Embryonic facial prominence (tissue), 1 donor: ENCODE measurements around the gene MAP2K4.
"Not testable (repeated sequence)": the region's sequence is repeated elsewhere in the genome, so short reads cannot be mapped to it uniquely, and the experiment has no call there.

Source experiments
- DNase-seq: peaks from one replicate; pipeline ENCODE4 v3.0.0-alpha.2; 2016; ENCODE audit errors: extremely low spot score

MAP2K4 gene

DNA sequence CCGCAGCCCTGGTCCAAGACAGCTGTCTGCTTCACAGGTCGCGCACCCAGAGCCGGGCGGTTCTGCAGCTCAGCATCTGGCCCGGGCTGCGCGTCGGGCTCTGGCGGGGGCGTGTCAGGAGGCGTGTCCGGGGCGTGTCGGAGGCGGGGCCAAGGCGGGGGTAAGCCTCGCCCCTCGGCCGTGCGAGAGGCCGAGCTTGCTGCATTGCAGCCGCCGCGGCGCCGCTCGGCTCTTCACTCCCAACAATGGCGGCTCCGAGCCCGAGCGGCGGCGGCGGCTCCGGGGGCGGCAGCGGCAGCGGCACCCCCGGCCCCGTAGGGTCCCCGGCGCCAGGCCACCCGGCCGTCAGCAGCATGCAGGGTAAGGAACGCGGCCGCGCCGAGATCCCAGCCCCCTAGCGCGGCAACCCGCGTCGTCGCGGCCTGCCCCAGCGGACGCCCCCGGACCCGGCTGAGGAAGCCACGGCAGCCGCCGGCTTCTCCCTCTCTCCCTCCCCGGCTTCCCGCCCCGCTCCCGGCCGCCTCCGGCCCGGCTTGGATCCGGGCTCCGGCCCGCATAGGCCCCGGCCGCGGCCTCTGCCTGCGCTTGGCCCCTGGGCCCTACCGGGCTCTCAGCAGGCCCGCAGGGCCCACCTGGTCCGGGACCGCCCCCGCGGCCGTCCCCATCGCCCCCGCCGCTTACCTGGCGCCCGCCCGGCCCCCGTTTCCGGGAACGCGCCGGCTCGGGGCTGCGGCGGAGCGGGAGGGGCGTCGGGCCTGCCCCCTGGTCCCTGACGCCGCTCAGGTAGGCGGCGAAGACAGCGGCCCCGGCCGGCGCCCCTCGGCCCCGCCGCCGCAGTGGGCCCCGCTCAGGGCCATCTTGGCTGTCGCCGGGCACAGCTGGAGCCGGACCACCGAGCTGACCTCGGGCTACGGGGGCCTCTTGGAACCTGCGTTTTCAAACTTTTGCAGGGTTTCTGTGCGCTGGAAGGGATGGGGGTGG is at the start of gene MAP2K4:
TSS of gene MAP2K4 (plus strand) at position 236 of the 981 bp plus-strand sequence. CDS start at position 246, 10 bp downstream.
- DNase-seq = peak; percentile 75

GRCh38 chr17:11972741-11973140 is 47.9 kb upstream of the MAP2K4 start:
- not testable (repeated sequence) for DNase-seq

DNA sequence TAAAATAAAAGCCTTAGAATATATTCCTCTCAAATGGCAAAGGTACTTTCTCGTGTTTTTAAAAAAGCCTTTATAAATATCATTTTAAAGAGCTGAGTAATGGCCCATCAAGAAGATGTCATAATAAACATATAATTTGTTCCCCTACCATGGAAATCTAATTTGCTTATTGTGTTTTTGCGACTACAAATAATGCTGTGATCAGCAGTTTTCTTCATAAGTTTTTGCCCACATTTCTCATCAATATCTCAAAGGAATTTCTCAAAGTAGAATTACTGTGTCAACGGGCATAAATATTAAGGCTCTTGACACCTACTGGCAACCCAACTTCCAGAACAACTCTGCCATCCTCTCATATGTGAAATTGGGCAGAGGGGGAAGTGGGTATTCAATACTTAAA is 40.9 kb upstream of the MAP2K4 start:
- DNase-seq = no peak

GRCh38 chr17:11980813-11981212 is 39.9 kb upstream of the MAP2K4 start:
- DNase-seq = no peak

DNA sequence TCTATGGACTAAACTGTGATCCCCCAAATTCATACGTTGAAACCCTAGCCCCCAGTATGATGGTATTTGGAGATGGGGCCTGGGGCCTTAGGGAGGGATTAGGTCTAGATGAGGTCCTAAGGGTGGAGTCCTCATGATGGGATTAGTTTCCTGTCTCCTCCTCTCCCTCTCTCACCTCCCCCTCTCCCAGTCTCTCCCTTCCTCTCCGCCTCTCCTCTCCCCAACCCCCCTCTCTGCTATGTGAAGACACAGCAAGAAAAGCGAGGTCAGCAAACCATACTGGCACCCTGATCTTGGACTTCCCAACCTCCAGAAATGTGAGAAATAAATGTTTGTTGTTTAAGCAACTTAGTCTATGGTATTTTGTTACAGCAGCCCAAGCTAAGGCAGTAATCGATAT is 38.8 kb upstream of the MAP2K4 start:
- DNase-seq = no peak

GRCh38 chr17:11986179-11986941 is 34.3 kb upstream of the MAP2K4 start:
- no peak for DNase-seq

- DNase-seq = peak; percentile 36
Observed at GRCh38 chr17:11986942-11987329, 33.7 kb upstream of the MAP2K4 start.

DNA sequence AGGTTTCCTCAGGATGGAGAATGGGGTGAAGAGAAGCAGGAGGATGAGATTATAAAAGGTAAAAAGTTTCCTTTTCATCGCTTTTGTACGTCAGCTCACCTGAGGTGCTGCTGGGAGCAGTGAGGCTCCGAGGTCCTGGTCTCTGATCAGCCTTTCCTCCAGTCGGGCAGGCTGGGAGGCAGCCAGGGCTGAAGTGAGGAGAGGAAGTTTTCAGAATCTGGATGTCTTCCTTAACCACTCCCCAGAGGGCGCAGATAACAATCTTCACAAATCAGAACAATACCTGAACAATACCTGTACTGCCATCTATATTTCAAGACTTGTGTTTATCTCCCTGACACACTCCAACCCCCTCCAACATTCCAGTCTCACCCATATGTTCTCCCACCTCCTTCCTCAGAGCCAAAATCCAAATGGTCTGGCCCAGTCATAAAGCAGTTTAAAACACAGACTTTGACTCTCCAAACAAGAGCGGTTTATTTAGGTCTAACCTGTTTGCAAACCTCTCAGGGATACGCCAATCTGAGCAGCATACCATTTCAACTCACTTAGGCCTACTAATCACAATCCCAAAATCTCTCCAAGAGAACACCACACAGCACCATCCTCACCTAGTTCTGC is 30.2 kb upstream of the MAP2K4 start:
- no peak for DNase-seq

DNA sequence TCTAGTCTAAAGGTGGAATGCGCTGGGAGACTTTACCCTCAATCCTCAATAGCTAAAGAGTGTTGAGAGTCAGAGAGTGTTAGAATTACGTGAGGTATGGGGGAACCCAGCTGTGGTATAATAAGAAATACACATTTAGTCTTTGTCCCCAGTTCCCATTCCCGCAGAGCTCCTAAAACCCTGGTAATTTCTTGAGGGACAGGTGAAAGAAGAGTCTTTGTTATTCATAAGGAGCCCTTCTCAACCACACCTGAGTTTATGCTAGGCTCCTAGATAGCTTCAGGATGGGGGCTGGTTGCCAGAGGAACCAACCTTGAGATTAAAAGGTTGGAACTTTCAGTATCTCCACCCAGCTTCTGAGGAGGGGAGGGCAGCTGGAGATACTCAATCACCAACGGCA is 29.2 kb upstream of the MAP2K4 start:
- no peak for DNase-seq

GRCh38 chr17:11996722-11997146 is 23.9 kb upstream of the MAP2K4 start:
- DNase-seq = no peak

- peak; percentile 94 for DNase-seq
Observed at GRCh38 chr17:11997147-11997971, 23.3 kb upstream of the MAP2K4 start, which contains the start of gene ZNF18. TSS of gene ZNF18 (minus strand) at chr17:11997475. CDS start at chr17:11992829, 4,646 bp downstream.

DNA sequence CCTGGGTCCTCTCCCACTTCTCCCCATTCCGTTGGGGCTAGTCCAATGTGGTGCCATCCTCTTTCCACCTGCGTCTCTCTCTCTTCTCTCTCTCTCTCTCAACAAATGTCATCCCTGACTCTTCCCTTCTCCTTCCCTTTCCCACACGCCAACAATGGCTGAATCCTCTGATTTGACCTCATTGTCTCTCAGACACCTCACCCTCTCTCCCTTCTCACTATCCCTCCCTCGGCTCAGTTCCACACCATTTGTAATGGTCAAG is 22.8 kb upstream of the MAP2K4 start:
- no peak for DNase-seq

GRCh38 chr17:11999696-12000095 is 21.0 kb upstream of the MAP2K4 start:
- no peak for DNase-seq

- no peak for DNase-seq
Observed at GRCh38 chr17:12007466-12007865, 13.2 kb upstream of the MAP2K4 start.

DNA sequence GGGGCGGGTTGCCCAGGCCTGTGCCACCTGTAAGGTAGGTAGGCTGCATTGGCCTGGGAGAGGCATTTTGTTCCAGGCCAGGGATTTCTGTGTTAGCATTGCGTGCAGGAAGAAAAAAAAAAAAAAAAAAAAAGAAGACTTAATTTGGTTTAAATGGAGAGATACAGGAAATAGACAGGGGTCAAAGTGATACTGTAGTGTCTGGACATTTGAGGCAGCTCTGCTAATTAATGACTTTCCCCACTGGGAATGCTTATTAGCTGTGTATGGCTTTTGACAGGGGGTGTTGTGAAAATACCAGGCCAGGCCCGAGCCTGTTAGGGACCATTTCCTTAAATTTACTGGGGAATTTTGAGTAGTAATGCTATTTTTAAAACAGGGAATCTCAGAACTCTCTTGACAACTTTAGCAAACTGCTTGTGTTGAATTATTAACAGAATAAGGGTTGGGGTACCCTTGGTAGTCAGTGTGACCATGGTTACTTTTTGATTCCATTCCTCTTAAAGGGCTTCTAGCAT is 1.0 kb downstream of the MAP2K4 start:
- DNase-seq = no peak

GRCh38 chr17:12022310-12022709 is 1.6 kb downstream of the MAP2K4 start:
- no peak for DNase-seq

GRCh38 chr17:12024327-12024726 is 3.6 kb downstream of the MAP2K4 start:
- DNase-seq = no peak

DNA sequence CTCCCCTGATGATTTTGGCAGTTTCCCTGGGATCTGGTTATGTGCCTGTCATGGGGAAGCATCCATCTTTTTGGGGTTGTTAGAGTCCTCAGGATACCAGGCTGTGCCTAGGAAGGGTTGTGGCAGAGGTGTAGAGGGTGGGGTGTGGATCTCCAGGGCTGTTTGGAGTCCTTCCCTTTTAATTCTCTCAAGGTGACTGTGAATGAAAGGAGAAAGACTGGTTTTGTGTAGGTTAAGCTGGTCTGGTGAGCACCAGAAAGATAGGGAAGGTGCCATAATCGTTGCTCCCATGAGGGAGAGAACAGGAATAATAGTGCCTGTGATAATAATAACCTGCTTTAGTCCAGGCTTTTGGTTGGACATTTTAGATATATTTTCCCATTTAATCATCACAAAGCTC is 7.0 kb downstream of the MAP2K4 start:
- DNase-seq = no peak

GRCh38 chr17:12028611-12029010 is 7.9 kb downstream of the MAP2K4 start:
- DNase-seq = no peak

DNA sequence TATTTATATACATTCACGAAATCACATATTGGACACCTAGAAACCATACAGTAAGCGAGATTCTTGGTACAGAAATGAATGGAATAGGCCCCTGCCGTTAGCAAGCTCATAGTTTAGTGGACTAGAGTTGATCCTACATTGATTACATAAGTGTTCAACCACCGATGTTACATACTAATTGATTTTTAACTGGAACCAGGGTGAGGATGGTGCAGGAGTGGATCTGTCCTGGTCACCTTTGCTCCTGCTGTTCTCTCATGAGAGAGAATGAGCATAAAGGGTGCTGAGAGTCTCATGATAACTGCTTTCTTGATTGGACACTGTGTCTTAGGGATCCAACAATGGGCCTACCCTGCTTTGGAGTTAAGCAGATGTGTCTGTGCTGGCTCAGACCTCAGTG is 13.9 kb downstream of the MAP2K4 start:
- DNase-seq = no peak

- no peak for DNase-seq
Observed at GRCh38 chr17:12035673-12036072, 15.0 kb downstream of the MAP2K4 start.
